HFFc6 (cell line): ENCODE results near the gene FHIP1B. TPM values are rescaled to one million over a fixed set of nuclear protein-coding genes. Genes with fewer than 3 reads are reported as not detected.
"Not testable (repeated sequence)": the region's sequence is repeated elsewhere in the genome, so short reads cannot be mapped to it uniquely, and the experiment has no call there.

ENCODE experiments used
- DNase-seq: peaks from one replicate; pipeline ENCODE4 v3.0.0-alpha.2; 2018
- H3K27ac Mint-ChIP-seq: 2 replicates; pipeline ENCODE4 v1.8.0; 2020; ENCODE audit warnings: mild to moderate bottlenecking, mixed read lengths
- H3K27me3 Mint-ChIP-seq: 2 replicates; pipeline ENCODE4 v1.8.0; 2021; ENCODE audit warnings: mild to moderate bottlenecking, moderate library complexity, mixed read lengths; ENCODE audit not compliant: insufficient read depth
- H3K36me3 Mint-ChIP-seq: 2 replicates; pipeline ENCODE4 v1.8.0; 2021; ENCODE audit warnings: low read depth, mixed read lengths
- H3K4me1 Mint-ChIP-seq: 2 replicates; pipeline ENCODE4 v1.8.0; 2020; ENCODE audit warnings: low read depth, mixed read lengths
- H3K4me3 Mint-ChIP-seq: 2 replicates; pipeline ENCODE4 v1.8.0; 2020; ENCODE audit warnings: mild to moderate bottlenecking, moderate library complexity, mixed read lengths
- H3K9me3 Mint-ChIP-seq: 2 replicates; pipeline ENCODE4 v1.8.0; 2020; ENCODE audit warnings: mild to moderate bottlenecking, mixed read lengths
- long read RNA-seq: library from polyadenylated mRNA; unstranded; transcript quantifications from one replicate; pipeline ENCODE4 v2.0.0, GENCODE V29; 2019
- total RNA-seq, 6 experiments: library from RNA; stranded (reverse); fragmentation: NEBNext Ultra II Directional; extraction: Animal tissue kit (Norgen Biotek cat#: 25700); gene quantifications; 2 replicates in 1 of 6; 3 replicates in 5 of 6; pipeline ENCODE4 v1.2.3, GENCODE V29; 2021
- TF ChIP-seq, protein P1 (sequence below): fragments of 200-600 bp; sonication (generic); IDR thresholded peaks from 2 replicates; pipeline ENCODE4 v1.5.0; 2021; ENCODE audit warnings: antibody characterized with exemption, mild to moderate bottlenecking

Gene FHIP1B
- 10 to 100 TPM; 12.7 to 15.6 (median 14.7) TPM for total RNA-seq
- long read RNA-seq, partial matches to known transcripts = 3 of 8 reads
- long read RNA-seq, other reads (novel, unspliced or antisense) = 0 of 8 reads

- Mint-ChIP-seq H3K9me3 (no peaks in the 10 kb centered on the region), H3K27me3 (no peaks in the 10 kb centered on the region; the same call in 1 of the 2 replicates), H3K36me3 (no peaks in the 10 kb centered on the region), H3K4me3 (peak within 1 kb of the TSS; percentile 97), H3K4me1 (peaks cover 15% of the 10 kb centered on the region), H3K27ac (peak within 1 kb of the TSS; percentile 95)
- DNase-seq = peak; percentile 100
- TF ChIP-seq, protein P1, sequence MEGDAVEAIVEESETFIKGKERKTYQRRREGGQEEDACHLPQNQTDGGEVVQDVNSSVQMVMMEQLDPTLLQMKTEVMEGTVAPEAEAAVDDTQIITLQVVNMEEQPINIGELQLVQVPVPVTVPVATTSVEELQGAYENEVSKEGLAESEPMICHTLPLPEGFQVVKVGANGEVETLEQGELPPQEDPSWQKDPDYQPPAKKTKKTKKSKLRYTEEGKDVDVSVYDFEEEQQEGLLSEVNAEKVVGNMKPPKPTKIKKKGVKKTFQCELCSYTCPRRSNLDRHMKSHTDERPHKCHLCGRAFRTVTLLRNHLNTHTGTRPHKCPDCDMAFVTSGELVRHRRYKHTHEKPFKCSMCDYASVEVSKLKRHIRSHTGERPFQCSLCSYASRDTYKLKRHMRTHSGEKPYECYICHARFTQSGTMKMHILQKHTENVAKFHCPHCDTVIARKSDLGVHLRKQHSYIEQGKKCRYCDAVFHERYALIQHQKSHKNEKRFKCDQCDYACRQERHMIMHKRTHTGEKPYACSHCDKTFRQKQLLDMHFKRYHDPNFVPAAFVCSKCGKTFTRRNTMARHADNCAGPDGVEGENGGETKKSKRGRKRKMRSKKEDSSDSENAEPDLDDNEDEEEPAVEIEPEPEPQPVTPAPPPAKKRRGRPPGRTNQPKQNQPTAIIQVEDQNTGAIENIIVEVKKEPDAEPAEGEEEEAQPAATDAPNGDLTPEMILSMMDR = no peak
Measured at GRCh38 chr11:6234387-6235107, at the start of gene FHIP1B. Gene FHIP1B (minus strand): TSS chr11:6234636. CDS start chr11:6224516, 10,120 bp downstream.

- no peak overlapping the region for H3K4me3 Mint-ChIP-seq
- no peak for DNase-seq
- TF ChIP-seq, protein P1 = no peak
- H3K27me3 Mint-ChIP-seq = peaks cover 6% of the 10 kb centered on the region
- H3K36me3 Mint-ChIP-seq = no peaks in the 10 kb centered on the region
- H3K4me1 Mint-ChIP-seq = peaks cover 8% of the 10 kb centered on the region
- H3K9me3 Mint-ChIP-seq = no peaks in the 10 kb centered on the region
- no peak overlapping the region for H3K27ac Mint-ChIP-seq
Measured at GRCh38 chr11:6283453-6284023, 49.1 kb upstream of the FHIP1B start.

- H3K9me3 Mint-ChIP-seq, H3K36me3 Mint-ChIP-seq, H3K4me1 Mint-ChIP-seq, DNase-seq, H3K4me3 Mint-ChIP-seq, H3K27ac Mint-ChIP-seq: not testable (repeated sequence)
- peaks cover 20% of the 10 kb centered on the region for H3K27me3 Mint-ChIP-seq
Measured at GRCh38 chr11:6280809-6281208, 46.4 kb upstream of the FHIP1B start.

- TF ChIP-seq, protein P1 = no peak
- no peak for DNase-seq
- no peak overlapping the region for H3K27ac Mint-ChIP-seq
- peaks cover 5% of the 10 kb centered on the region; the same call in 1 of the 2 replicates for H3K4me1 Mint-ChIP-seq
- peaks cover 24% of the 10 kb centered on the region for H3K27me3 Mint-ChIP-seq
- H3K4me3 Mint-ChIP-seq = no peak overlapping the region
- H3K36me3 Mint-ChIP-seq = no peaks in the 10 kb centered on the region
- H3K9me3 Mint-ChIP-seq = peaks cover 8% of the 10 kb centered on the region
Measured at GRCh38 chr11:6273188-6273587, 38.8 kb upstream of the FHIP1B start.

GRCh38 chr11:6271598-6271997, 37.2 kb upstream of the FHIP1B start:
- H3K9me3 Mint-ChIP-seq = peaks cover 4% of the 10 kb centered on the region
- DNase-seq = no peak
- H3K36me3 Mint-ChIP-seq = no peaks in the 10 kb centered on the region
- H3K4me1 Mint-ChIP-seq = peaks cover 5% of the 10 kb centered on the region; the same call in 1 of the 2 replicates
- H3K27me3 Mint-ChIP-seq = peaks cover 12% of the 10 kb centered on the region
- TF ChIP-seq, protein P1 = no peak
- no peak overlapping the region for H3K27ac Mint-ChIP-seq
- H3K4me3 Mint-ChIP-seq = no peak overlapping the region
